ENCODE data around the gene ACAN.

Gene ACAN

GRCh38 chr15:88803241-88803919 is at the start of gene ACAN:
Gene ACAN, plus strand, starts transcription at chr15:88803436. Its CDS starts 32,771 bp downstream, at chr15:88836207.
- DNase-seq (ENCODE audit: low read depth), result no peak

GRCh38 chr15:88756521-88756920 is 46.7 kb upstream of the ACAN start:
- no peak for DNase-seq (ENCODE audit: low read depth)

DNA sequence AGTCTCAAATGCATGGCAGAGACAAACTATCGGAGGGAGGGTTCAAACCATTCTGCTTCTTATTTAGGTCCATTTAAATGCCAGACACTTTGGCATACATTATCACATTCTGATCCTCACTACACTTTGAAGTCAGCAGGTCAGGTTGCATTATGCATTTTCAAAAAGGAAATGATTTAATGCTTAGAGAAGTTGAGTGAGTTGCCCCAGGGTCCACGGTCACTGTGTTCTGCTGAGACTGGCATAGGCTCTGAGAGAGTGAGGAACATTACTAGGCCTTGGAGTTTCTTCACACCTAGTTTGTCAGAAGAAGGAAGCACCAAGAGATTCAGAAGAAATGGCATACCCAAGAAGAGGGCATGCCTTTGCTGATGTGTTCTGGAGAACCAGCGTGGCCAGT is 46.3 kb upstream of the ACAN start:
- no peak for DNase-seq (ENCODE audit: low read depth)

DNA sequence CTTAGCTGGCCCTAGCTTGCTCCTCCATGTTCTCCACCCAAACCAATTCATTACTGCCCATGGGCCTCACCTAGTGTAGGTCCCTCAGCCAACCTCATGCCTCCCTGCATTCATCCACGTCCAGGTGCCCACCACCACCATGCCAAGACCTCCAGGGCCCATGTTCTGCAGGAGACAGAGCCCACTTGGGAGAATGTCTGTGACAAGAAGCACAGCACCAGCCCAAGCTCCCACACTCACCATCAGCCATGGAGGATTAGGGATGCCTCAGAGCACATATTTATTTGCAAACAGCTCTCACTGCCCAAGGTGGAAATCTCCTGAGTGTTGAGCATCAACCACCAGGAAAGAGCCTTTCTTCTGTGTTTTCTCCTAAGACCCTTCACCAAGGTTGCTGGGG is 43.4 kb upstream of the ACAN start:
- no peak for DNase-seq (ENCODE audit: low read depth)

DNA sequence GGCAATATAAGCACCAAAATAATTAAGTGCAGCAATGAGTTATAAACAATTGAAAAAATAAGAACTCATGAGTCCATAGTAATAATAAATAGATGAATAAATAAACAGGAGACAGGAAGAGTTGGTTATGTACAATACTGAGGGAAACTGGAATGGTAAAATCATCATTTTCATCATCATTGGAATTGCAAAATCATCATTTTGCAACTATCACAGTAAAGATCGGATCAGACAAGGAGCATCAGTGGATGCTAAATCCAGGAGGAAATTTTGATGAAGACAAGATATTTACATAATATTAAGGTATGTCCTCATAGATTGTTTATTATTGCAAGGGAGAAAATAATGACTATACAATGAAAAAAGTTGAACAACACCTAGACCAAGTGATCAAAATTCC is 38.8 kb upstream of the ACAN start:
- no peak for DNase-seq (ENCODE audit: low read depth)

GRCh38 chr15:88765212-88765611 is 38.0 kb upstream of the ACAN start:
- DNase-seq (ENCODE audit: low read depth), result no peak

- no peak for DNase-seq (ENCODE audit: low read depth)
These were observed 33.9 kb upstream of the ACAN start for GRCh38 chr15:88769161-88769971.

GRCh38 chr15:88775776-88776175 is 27.5 kb upstream of the ACAN start:
- no peak for DNase-seq (ENCODE audit: low read depth)

- no peak for DNase-seq (ENCODE audit: low read depth)
These were observed 26.6 kb upstream of the ACAN start for GRCh38 chr15:88776646-88777045.

GRCh38 chr15:88779944-88780343 is 23.3 kb upstream of the ACAN start:
- no peak for DNase-seq (ENCODE audit: low read depth)

DNA sequence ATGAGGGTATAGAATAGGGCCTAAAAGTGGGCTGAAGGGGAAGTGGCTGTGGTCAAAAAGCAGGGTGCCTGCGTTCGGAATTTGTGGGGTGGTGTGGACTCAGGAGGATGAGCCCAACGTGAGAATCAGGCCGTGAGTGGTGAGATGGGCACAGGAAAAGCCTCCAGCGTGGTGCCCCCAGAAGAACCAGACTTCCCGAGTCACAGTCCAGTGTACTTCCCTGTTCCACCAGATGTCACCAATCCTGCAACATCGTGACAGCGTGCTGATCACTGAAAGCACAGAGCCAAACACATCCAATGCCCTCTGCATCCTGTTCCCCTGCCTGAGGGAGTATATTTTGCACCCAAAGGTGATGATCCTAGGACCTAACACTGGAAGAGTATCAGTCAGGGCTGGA is 20.8 kb upstream of the ACAN start:
- no peak for DNase-seq (ENCODE audit: low read depth)

GRCh38 chr15:88785217-88785616 is 18.0 kb upstream of the ACAN start:
- no peak for DNase-seq (ENCODE audit: low read depth)

- DNase-seq (ENCODE audit: low read depth), result no peak
These were observed 15.2 kb upstream of the ACAN start for GRCh38 chr15:88788036-88788435.

DNA sequence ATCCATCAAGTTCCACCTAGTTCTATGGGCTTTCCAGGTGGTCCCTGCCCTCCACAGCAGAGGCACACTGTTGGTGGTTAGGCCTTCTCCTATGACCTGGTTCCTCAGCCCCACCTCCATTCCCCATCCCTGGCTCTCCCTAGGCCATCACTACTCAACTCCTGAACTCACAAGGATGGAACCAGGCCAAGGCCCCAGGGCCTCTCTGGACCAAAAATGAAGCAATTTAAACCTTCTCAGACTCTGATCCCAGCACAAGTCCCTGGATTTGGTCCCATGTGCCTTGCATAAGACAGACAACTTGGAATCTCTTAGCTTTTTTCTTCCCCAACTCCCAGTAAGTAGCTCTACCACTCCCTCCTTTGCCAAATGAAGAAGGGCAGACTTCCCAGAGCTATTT is 14.4 kb upstream of the ACAN start:
- no peak for DNase-seq (ENCODE audit: low read depth)

DNA sequence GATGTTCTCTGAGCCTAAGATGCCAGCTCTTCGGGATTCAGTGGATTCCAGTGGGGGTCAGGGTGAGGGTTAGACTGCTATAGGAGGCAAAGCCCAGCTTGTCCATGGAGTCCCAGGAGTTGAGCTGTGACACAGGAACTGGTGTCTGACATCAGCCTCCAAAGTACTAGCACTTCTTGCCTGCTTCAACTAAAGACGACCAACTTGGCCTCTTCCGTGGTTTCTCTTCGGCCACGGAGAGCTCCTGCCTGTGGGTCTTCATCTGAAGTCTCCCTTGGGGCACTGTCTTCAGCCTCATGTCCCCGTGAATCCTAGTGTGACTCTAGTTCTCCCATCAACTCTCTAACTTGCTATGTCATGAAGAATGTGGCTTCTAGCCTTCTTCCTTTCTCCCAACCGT is 12.8 kb upstream of the ACAN start:
- no peak for DNase-seq (ENCODE audit: low read depth)

DNA sequence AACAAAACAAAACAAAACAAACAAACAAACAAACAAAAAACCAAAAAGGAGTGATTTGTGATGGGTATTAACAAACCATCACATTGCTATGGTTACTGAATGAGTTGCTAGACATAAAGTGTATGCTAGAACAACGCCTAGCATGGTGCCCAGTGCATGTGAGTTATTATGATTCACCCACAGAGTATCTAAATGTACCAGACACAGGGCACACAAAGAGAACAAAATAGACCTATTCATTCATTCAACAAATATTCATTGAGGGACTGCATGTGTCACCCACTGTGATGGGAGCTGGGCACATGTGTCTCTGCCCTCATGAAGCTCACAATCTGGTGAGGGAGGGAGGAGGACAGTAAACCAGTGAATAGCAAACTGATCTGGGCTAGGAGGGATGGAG is 11.6 kb upstream of the ACAN start:
- no peak for DNase-seq (ENCODE audit: low read depth)

- no peak for DNase-seq (ENCODE audit: low read depth)
These were observed 10.6 kb upstream of the ACAN start for GRCh38 chr15:88792342-88793282.

GRCh38 chr15:88794001-88794400 is 9.2 kb upstream of the ACAN start:
- no peak for DNase-seq (ENCODE audit: low read depth)

DNA sequence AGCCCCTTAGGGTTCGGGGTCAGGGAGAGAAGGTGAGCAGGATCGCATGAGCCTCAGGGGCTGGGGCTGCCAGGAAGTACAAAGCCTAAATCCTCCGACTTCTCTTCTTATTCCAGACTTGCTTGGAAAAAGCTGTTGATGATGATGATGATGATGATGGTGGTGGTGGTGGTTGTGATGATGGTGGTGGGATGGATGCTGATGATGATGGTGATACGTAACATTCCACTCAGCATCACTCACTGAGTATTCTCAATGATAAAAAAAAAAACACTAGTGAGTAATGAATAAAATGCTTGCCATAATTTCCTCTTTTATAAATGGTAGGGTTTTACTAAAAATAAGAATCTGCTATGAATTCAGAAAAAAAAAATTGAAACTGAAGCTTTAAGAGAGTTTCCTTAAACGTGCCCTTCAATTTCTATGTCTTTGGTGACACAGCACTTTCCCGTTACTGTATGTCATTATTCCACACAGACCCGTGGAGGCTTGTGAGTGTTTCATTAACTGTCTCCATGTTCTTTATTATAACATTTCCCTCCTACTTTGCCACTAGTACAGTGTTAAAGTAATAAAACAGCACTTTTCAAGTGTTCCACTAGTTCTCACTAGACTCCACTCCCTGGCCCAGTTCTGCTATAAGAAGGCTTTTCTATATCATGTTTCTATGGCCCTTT is 5.4 kb upstream of the ACAN start:
- DNase-seq (ENCODE audit: low read depth), result no peak

GRCh38 chr15:88799341-88799740 is 3.9 kb upstream of the ACAN start:
- no peak for DNase-seq (ENCODE audit: low read depth)

GRCh38 chr15:88800026-88800425 is 3.2 kb upstream of the ACAN start:
- no peak for DNase-seq (ENCODE audit: low read depth)

GRCh38 chr15:88800738-88801137 is 2.5 kb upstream of the ACAN start:
- DNase-seq (ENCODE audit: low read depth), result no peak
